Smooth muscle cell (in vitro differentiated cells): ENCODE data around the gene TEX53. TPM values are rescaled to one million over a fixed set of nuclear protein-coding genes. Genes with fewer than 3 reads are reported as not detected.

Experiments
- DNase-seq: peaks from one replicate; lab custom pipeline; 2025; ENCODE audit not compliant: unreplicated experiment; lab: John Stamatoyannopoulos, UW
- H2AFZ ChIP-seq: fragments of 200-600 bp; sonication (generic); 2 replicates; pipeline ENCODE4 v1.6.0; 2016; ENCODE audit warnings: antibody characterized with exemption, low read depth, mild to moderate bottlenecking
- H3F3A ChIP-seq: fragments of 200-600 bp; sonication (generic); 2 replicates; pipeline ENCODE4 v1.6.0; 2017; ENCODE audit warnings: antibody characterized with exemption, low read depth
- H3K27ac ChIP-seq: fragments of 200-600 bp; sonication (generic); 2 replicates; pipeline ENCODE4 v1.5.1; 2016; ENCODE audit warnings: low read depth, mild to moderate bottlenecking
- H3K27me3 ChIP-seq: fragments of 200-600 bp; sonication (generic); 2 replicates; pipeline ENCODE4 v1.6.1; 2016; ENCODE audit warnings: low read depth, mild to moderate bottlenecking
- H3K36me3 ChIP-seq: fragments of 200-600 bp; sonication (generic); 2 replicates; pipeline ENCODE4 v1.5.1; 2016; ENCODE audit warnings: low read depth
- H3K4me1 ChIP-seq: fragments of 200-600 bp; sonication (generic); 2 replicates; pipeline ENCODE4 v1.5.1; 2016; ENCODE audit warnings: low read depth
- H3K4me2 ChIP-seq: fragments of 200-600 bp; sonication (generic); 2 replicates; pipeline ENCODE4 v1.6.0; 2016; ENCODE audit warnings: mild to moderate bottlenecking
- H3K4me3 ChIP-seq: fragments of 200-600 bp; sonication (generic); 2 replicates; pipeline ENCODE4 v1.5.1; 2016; ENCODE audit warnings: mild to moderate bottlenecking
- H3K79me2 ChIP-seq: fragments of 200-600 bp; sonication (generic); 2 replicates; pipeline ENCODE4 v1.6.0; 2016; ENCODE audit warnings: low read depth, mild to moderate bottlenecking
- H3K9ac ChIP-seq: fragments of 200-600 bp; sonication (generic); 2 replicates; pipeline ENCODE4 v1.6.0; 2016; ENCODE audit warnings: low read depth
- H3K9me3 ChIP-seq: fragments of 200-600 bp; sonication (generic); replicated peaks from 2 replicates; pipeline ENCODE4 v1.5.1; 2016; ENCODE audit warnings: low read depth
- H4K20me1 ChIP-seq: fragments of 200-600 bp; sonication (generic); 2 replicates; pipeline ENCODE4 v1.6.0; 2016; ENCODE audit warnings: low read depth
- WGBS: methylation state at CpG from one replicate; pipeline ENCODE4 v1.1.7; 2016; ENCODE audit warnings: low lambda C conversion rate; 5-methylcytosine and 5-hydroxymethylcytosine counted together
- polyA plus RNA-seq: library from polyadenylated mRNA; unstranded; fragments of >200 nt; fragmentation: Nextera tagmentation; extraction: Ambion mirVana; gene quantifications from 2 replicates; pipeline ENCODE4 v1.2.1, GENCODE V29; 2016
- total RNA-seq: library from RNA; depleted of rRNA; stranded (reverse); fragments of >200 nt; gene quantifications from 2 replicates; pipeline ENCODE4 v1.2.3, GENCODE V29; 2014
- TF ChIP-seq, protein P1 (sequence below): fragments of 200-600 bp; sonication (generic); IDR thresholded peaks from 2 replicates; pipeline ENCODE4 v1.5.1; 2017; ENCODE audit warnings: borderline replicate concordance, mild to moderate bottlenecking, antibody characterized with exemption; ENCODE audit not compliant: insufficient read depth, poor library complexity, severe bottlenecking

The TEX53 gene
- total and polyA plus RNA-seq, 2 experiments from 2014 or later = not detected

DNA sequence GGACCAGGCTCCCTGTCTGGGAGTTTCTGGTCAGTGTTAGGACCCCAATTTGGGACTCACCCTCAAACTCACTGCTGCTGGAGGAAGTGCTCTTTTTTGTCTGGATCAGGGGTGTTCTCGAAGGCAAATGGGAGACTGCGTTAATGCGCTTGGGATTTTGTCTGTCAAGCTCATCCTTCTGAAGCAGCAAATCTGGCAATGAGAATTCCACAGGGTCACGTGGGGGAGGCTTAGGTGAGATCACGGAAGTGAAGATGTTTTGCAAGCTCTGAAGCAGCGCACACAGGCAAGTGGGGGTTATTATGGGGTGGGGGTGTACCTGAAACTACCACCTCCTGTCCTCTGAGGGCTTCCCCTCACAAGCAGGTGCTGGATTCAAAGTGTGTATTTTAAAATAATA is 10.5 kb upstream of the TEX53 start:
- TF ChIP-seq, protein P1, sequence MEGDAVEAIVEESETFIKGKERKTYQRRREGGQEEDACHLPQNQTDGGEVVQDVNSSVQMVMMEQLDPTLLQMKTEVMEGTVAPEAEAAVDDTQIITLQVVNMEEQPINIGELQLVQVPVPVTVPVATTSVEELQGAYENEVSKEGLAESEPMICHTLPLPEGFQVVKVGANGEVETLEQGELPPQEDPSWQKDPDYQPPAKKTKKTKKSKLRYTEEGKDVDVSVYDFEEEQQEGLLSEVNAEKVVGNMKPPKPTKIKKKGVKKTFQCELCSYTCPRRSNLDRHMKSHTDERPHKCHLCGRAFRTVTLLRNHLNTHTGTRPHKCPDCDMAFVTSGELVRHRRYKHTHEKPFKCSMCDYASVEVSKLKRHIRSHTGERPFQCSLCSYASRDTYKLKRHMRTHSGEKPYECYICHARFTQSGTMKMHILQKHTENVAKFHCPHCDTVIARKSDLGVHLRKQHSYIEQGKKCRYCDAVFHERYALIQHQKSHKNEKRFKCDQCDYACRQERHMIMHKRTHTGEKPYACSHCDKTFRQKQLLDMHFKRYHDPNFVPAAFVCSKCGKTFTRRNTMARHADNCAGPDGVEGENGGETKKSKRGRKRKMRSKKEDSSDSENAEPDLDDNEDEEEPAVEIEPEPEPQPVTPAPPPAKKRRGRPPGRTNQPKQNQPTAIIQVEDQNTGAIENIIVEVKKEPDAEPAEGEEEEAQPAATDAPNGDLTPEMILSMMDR = no peak
- no peaks in the 10 kb centered on the region for H4K20me1 ChIP-seq
- H3K4me1 ChIP-seq = no peaks in the 10 kb centered on the region
- H3F3A ChIP-seq = no peaks in the 10 kb centered on the region
- no peak for DNase-seq
- no peak overlapping the region for H3K27ac ChIP-seq
- H3K36me3 ChIP-seq = no peaks in the 10 kb centered on the region
- no peak overlapping the region for H2AFZ ChIP-seq
- no peaks in the 10 kb centered on the region for H3K9me3 ChIP-seq
- H3K79me2 ChIP-seq = no peaks in the 10 kb centered on the region
- H3K4me3 ChIP-seq = no peak overlapping the region
- H3K4me2 ChIP-seq = no peak overlapping the region
- H3K27me3 ChIP-seq = no peaks in the 10 kb centered on the region
- H3K9ac ChIP-seq = no peak overlapping the region
- WGBS = 82% methylated on average over 6 of the region's 6 CpGs

GRCh38 chr9:114666851-114667250 is 9.2 kb upstream of the TEX53 start:
- H3K4me1 ChIP-seq = no peaks in the 10 kb centered on the region
- no peak overlapping the region for H3K9ac ChIP-seq
- DNase-seq = no peak
- no peaks in the 10 kb centered on the region for H3F3A ChIP-seq
- no peak overlapping the region for H3K4me2 ChIP-seq
- H3K4me3 ChIP-seq = no peak overlapping the region
- H3K79me2 ChIP-seq = no peaks in the 10 kb centered on the region
- 84% methylated on average over 4 of the region's 4 CpGs for WGBS
- no peaks in the 10 kb centered on the region for H4K20me1 ChIP-seq
- H3K27me3 ChIP-seq = peaks cover under 1% of the 10 kb centered on the region
- H3K9me3 ChIP-seq = no peaks in the 10 kb centered on the region
- no peaks in the 10 kb centered on the region for H3K36me3 ChIP-seq
- H2AFZ ChIP-seq = no peak overlapping the region
- H3K27ac ChIP-seq = no peak overlapping the region
- TF ChIP-seq, protein P1 = no peak

DNA sequence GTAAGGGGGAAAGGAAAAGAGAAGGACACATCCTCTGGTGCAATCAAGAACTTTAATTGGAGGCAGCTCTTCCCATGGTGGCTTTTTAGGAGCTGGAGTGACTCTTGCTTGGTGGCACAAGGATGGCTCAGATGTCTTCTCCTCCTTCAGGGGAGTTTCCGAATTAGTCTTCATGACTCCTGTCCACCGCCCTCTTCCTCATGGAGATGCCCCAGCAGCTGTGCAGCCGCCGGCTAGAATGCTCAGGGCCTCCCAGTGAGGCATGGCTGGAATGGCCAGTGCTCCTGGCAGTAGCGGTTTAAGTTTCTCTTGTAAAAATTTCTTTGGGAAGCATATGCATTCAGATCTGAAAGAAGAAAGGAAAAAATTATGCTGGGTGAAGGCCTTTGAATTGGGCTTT is 8.8 kb upstream of the TEX53 start:
- Histone ChIP-seq H3K27ac (no peak overlapping the region), H3K27me3 (peaks cover 5% of the 10 kb centered on the region), H3K4me3 (no peak overlapping the region), H3K79me2 (no peaks in the 10 kb centered on the region), H3K9ac (no peak overlapping the region), H3K36me3 (no peaks in the 10 kb centered on the region), H3K9me3 (no peaks in the 10 kb centered on the region), H2AFZ (no peak overlapping the region), H4K20me1 (no peaks in the 10 kb centered on the region), H3K4me2 (no peak overlapping the region), H3F3A (no peaks in the 10 kb centered on the region), H3K4me1 (no peaks in the 10 kb centered on the region)
- WGBS = 97% methylated on average over 5 of the region's 5 CpGs
- no peak for DNase-seq
- TF ChIP-seq, protein P1 = no peak

DNA sequence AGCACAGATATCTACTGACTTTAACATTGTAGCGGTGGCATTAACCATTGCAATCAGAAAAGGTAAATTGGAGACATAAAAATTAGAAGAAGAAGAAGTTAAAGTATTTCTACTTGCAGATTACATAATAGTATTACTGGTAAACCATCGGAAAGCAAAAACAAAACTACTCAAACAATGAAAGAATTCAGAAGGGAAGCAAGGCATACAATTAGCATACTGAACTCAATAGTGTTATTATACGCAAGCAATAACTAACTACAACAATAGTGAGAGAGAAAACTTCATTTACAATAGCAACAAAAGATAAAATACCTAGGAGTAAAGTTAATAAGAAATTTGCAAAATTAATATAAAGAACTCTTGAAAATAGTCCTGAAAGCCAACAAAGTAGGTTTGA is 6.6 kb upstream of the TEX53 start:
- H3K4me1 ChIP-seq = no peaks in the 10 kb centered on the region
- H3K79me2 ChIP-seq = no peaks in the 10 kb centered on the region
- no peaks in the 10 kb centered on the region for H3K36me3 ChIP-seq
- no peak overlapping the region for H3K9ac ChIP-seq
- H3K9me3 ChIP-seq = no peaks in the 10 kb centered on the region
- 74% methylated on average over 3 of the region's 3 CpGs for WGBS
- H3K4me2 ChIP-seq = no peak overlapping the region
- peaks cover 6% of the 10 kb centered on the region for H3K27me3 ChIP-seq
- no peak overlapping the region for H3K4me3 ChIP-seq
- H2AFZ ChIP-seq = no peak overlapping the region
- TF ChIP-seq, protein P1 = no peak
- DNase-seq = no peak
- no peaks in the 10 kb centered on the region for H4K20me1 ChIP-seq
- no peaks in the 10 kb centered on the region for H3F3A ChIP-seq
- no peak overlapping the region for H3K27ac ChIP-seq
